H1 (cell line): Measurements from ENCODE around the gene SMIM5. TPM values are rescaled to one million over a fixed set of nuclear protein-coding genes. Genes with fewer than 3 reads are reported as not detected.
"Not testable (repeated sequence)": the region's sequence is repeated elsewhere in the genome, so short reads cannot be mapped to it uniquely, and the experiment has no call there.

Source experiments
- CTCF ChIA-PET: fragments of 300-600 bp; sonication (Branson Sonifier 250); formaldehyde crosslinking; loops from one replicate; lab custom pipeline; 2021; ENCODE audit not compliant: partially characterized antibody; lab: Charles Lee
- POLR2A ChIA-PET: fragments of 300-600 bp; sonication (Branson Sonifier 250); formaldehyde crosslinking; loops from one replicate; lab custom pipeline; 2021; ENCODE audit warnings: inconsistent platforms; ENCODE audit not compliant: partially characterized antibody; lab: Charles Lee
- DNase-seq, 2 experiments: peaks; one replicate each; pipeline versions ENCODE4 v3.0.0 to v3.0.0-alpha.2; 2010 to 2022; ENCODE audit warnings: low spot score in 2 of 2, low read depth in 1 of 2, mixed read lengths in 1 of 2
- FAIRE-seq: peaks from 2 replicates; lab custom pipeline; 2011; peaks lifted over from hg19 to GRCh38; lab: Jason Lieb, UNC
- H2AFZ ChIP-seq: 2 replicates; pipeline ENCODE4 v1.8.1; 2012; ENCODE audit warnings: low read length, inconsistent platforms
- H2AK5ac ChIP-seq: 2 replicates; pipeline ENCODE4 v1.6.1; 2013; ENCODE audit warnings: low read depth, low read length
- H2BK120ac ChIP-seq: replicated peaks from 2 replicates; pipeline ENCODE3; 2013; ENCODE audit warnings: low read depth, low read length, inconsistent platforms
- H2BK12ac ChIP-seq: 2 replicates; pipeline ENCODE4 v1.6.1; 2013; ENCODE audit warnings: low read depth, low read length
- H2BK15ac ChIP-seq: 2 replicates; pipeline ENCODE4 v1.6.1; 2013; ENCODE audit warnings: low read length
- H2BK20ac ChIP-seq: 2 replicates; pipeline ENCODE4 v1.6.1; 2013; ENCODE audit warnings: low read length
- H2BK5ac ChIP-seq: 2 replicates; pipeline ENCODE4 v1.6.1; 2013; ENCODE audit warnings: low read depth, low read length
- H3K14ac ChIP-seq: 2 replicates; pipeline ENCODE4 v1.6.1; 2013; ENCODE audit warnings: inconsistent platforms; ENCODE audit not compliant: insufficient read length
- H3K18ac ChIP-seq: 2 replicates; pipeline ENCODE4 v1.6.1; 2013; ENCODE audit warnings: low read length; ENCODE audit errors: extremely low read depth
- H3K23ac ChIP-seq: 2 replicates; pipeline ENCODE4 v1.6.1; 2013; ENCODE audit warnings: inconsistent platforms; ENCODE audit not compliant: insufficient read length
- H3K23me2 ChIP-seq: 2 replicates; pipeline ENCODE4 v1.6.1; 2013; ENCODE audit warnings: low read depth, low read length
- H3K27ac ChIP-seq: 2 replicates; pipeline ENCODE4 v1.6.1; 2011; ENCODE audit warnings: low read depth, low read length, inconsistent platforms
- H3K27me3 ChIP-seq, 4 experiments: replicated peaks in 1 of 4; 1 replicate in 1 of 4; 2 replicates in 3 of 4; pipeline versions ENCODE4 v1.6.1 to v1.8.1; 2011 to 2013; ENCODE audit warnings: low read length in 3 of 4, mild to moderate bottlenecking in 3 of 4, inconsistent platforms in 2 of 4, mixed read lengths in 2 of 4, moderate library complexity in 1 of 4; ENCODE audit not compliant: control insufficient read depth in 3 of 4, insufficient read depth in 3 of 4; ENCODE audit errors: extremely low read depth in 1 of 4
- H3K36me3 ChIP-seq, 4 experiments: 2 replicates each; pipeline versions ENCODE4 v1.6.1 to v1.8.1; 2011 to 2013; ENCODE audit warnings: mild to moderate bottlenecking in 4 of 4, low read length in 3 of 4, moderate library complexity in 2 of 4, control low read depth in 1 of 4, inconsistent platforms in 1 of 4; ENCODE audit not compliant: insufficient read depth in 4 of 4, control insufficient read depth in 2 of 4
- H3K4ac ChIP-seq: replicated peaks from 2 replicates; pipeline ENCODE3; 2013; ENCODE audit warnings: low read length, low read depth, mixed read lengths, inconsistent platforms; ENCODE audit not compliant: insufficient read length
- H3K4me1 ChIP-seq, 4 experiments: replicated peaks in 1 of 4; 1 replicate in 1 of 4; 2 replicates in 3 of 4; pipeline versions ENCODE4 v1.6.1 to v1.8.1; 2011 to 2013; ENCODE audit warnings: low read length in 3 of 4, inconsistent platforms in 2 of 4, mixed read lengths in 1 of 4; ENCODE audit not compliant: insufficient read depth in 4 of 4, control insufficient read depth in 3 of 4
- H3K4me2 ChIP-seq, 2 experiments: 2 replicates each; pipeline versions ENCODE4 v1.6.1 to v1.8.1; 2011 to 2013; ENCODE audit warnings: low read depth in 2 of 2, low read length in 2 of 2, control low read depth in 1 of 2, inconsistent platforms in 1 of 2, mild to moderate bottlenecking in 1 of 2; ENCODE audit not compliant: insufficient read depth in 1 of 2
- H3K4me3 ChIP-seq, 4 experiments: fragments of 200-600, 300-600 bp in 1 of 4; sonication (generic), shearing (Covaris generic), sonication (Bioruptor Twin) in 1 of 4; 2 replicates each; pipeline versions ENCODE4 v1.5.1 to v1.8.1; 2011 to 2016; ENCODE audit warnings: low read length in 4 of 4, low read depth in 3 of 4, control low read depth in 2 of 4, inconsistent platforms in 2 of 4, mild to moderate bottlenecking in 2 of 4, mixed read lengths in 1 of 4, moderate library complexity in 1 of 4; ENCODE audit not compliant: insufficient read depth in 2 of 4; ENCODE audit errors: extremely low read depth in 1 of 4
- H3K56ac ChIP-seq: replicated peaks from 2 replicates; pipeline ENCODE3; 2013; ENCODE audit warnings: low read depth, mild to moderate bottlenecking, mixed read lengths, low read length, inconsistent platforms; ENCODE audit not compliant: insufficient read length
- H3K79me1 ChIP-seq: 2 replicates; pipeline ENCODE4 v1.6.1; 2013; ENCODE audit warnings: low read depth, low read length, control low read depth
- H3K79me2 ChIP-seq, 2 experiments: 2 replicates each; pipeline versions ENCODE4 v1.6.1 to v1.8.1; 2012 to 2013; ENCODE audit warnings: low read length in 2 of 2, mild to moderate bottlenecking in 2 of 2, inconsistent platforms in 1 of 2; ENCODE audit not compliant: insufficient read depth in 2 of 2, control insufficient read depth in 1 of 2
- H3K9ac ChIP-seq, 4 experiments: replicated peaks in 1 of 4; 1 replicate in 1 of 4; 2 replicates in 3 of 4; pipeline versions ENCODE4 v1.6.1 to v1.8.1; 2011 to 2013; ENCODE audit warnings: low read depth in 3 of 4, low read length in 3 of 4, control low read depth in 2 of 4, mild to moderate bottlenecking in 2 of 4, moderate library complexity in 2 of 4, inconsistent platforms in 1 of 4; ENCODE audit errors: extremely low read depth in 1 of 4
- H3K9me3 ChIP-seq, 2 experiments: 2 replicates each; pipeline versions ENCODE4 v1.6.1 to v1.8.1; 2012 to 2013; ENCODE audit warnings: mild to moderate bottlenecking in 2 of 2, moderate library complexity in 2 of 2, control low read depth in 1 of 2, inconsistent platforms in 1 of 2, low read depth in 1 of 2, low read length in 1 of 2, mixed read lengths in 1 of 2; ENCODE audit not compliant: insufficient read depth in 2 of 2
- H4K20me1 ChIP-seq, 2 experiments: replicated peaks in 1 of 2; 2 replicates each; pipeline versions ENCODE3 to v1.8.1; 2011 to 2013; ENCODE audit warnings: inconsistent platforms in 2 of 2, low read length in 2 of 2, mild to moderate bottlenecking in 1 of 2; ENCODE audit not compliant: insufficient read depth in 2 of 2, control insufficient read depth in 1 of 2
- H4K5ac ChIP-seq: 2 replicates; pipeline ENCODE4 v1.6.1; 2013; ENCODE audit warnings: low read length, low read depth, mixed read lengths, inconsistent platforms; ENCODE audit not compliant: insufficient read length
- H4K8ac ChIP-seq: 2 replicates; pipeline ENCODE4 v1.8.0; 2013; ENCODE audit warnings: mild to moderate bottlenecking, moderate library complexity, low read length, inconsistent platforms; ENCODE audit not compliant: insufficient read depth; ENCODE audit errors: extremely low read depth
- H4K91ac ChIP-seq: replicated peaks from 2 replicates; pipeline ENCODE3; 2013; ENCODE audit warnings: low read length, mixed read lengths, inconsistent platforms; ENCODE audit not compliant: insufficient read length
- WGBS, 2 experiments: shearing (Covaris generic) in 1 of 2; methylation state at CpG; one replicate each; pipeline versions ENCODE4 v1.1.6 to v1.1.7; 2013 to 2015; ENCODE audit warnings: low lambda C conversion rate in 2 of 2, mixed read lengths in 2 of 2, inconsistent platforms in 1 of 2, low coverage in 1 of 2, missing lambda C conversion rate in 1 of 2; ENCODE audit not compliant: insufficient replicate concordance in 2 of 2, insufficient coverage in 1 of 2, insufficient read length in 1 of 2; ENCODE audit errors: extremely low coverage in 1 of 2, missing lambda C conversion rate in 1 of 2; 5-methylcytosine and 5-hydroxymethylcytosine counted together
- polyA plus RNA-seq, 7 experiments: library from polyadenylated mRNA; depleted of rRNA in 3 of 7; stranded (reverse) in 5 of 7; unstranded in 2 of 7; fragments of >200 nt in 5 of 7; fragments of 200-250 nt in 2 of 7; gene quantifications; 1 replicate in 5 of 7; 2 replicates in 1 of 7; 4 replicates in 1 of 7; pipeline versions ENCODE4 v1.2.1 to v1.2.3, GENCODE V29; 2011 to 2013; ENCODE audit warnings: missing spikeins in 2 of 7, mixed read lengths in 2 of 7
- total RNA-seq: library from RNA; stranded (reverse); fragmentation: NEBNext Ultra II Directional; extraction: Animal tissue kit (Norgen Biotek cat#: 25700); gene quantifications from 2 replicates; pipeline ENCODE4 v1.2.1, GENCODE V29; 2021

SMIM5 gene
- total and polyA plus RNA-seq, 2 of the 8 experiments (the other 6 are each of a cell fraction or from before 2014, with no cell fraction given): not detected

DNA sequence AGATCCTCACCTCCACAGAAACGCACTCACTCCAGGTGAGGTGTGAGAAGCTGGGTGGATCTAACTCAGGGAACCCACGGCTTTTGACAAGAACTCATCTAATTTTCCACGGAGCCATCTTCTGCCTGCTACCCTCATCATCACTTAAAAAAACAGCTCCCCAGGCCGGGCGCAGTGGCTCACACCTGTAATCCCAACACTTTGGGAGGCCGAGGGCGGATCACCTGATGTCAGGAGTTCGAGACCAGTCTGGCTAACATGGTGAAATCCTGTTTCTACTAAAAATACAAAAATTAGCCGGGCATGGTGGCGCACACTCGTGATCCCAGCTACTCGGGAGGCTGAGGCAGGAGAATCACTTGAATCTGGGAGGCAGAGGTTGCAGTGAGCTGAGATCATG lies 4.8 kb downstream of the SMIM5 start:
- 96% methylated on average over 12 of the region's 12 CpGs; no CpG with 5 or more reads in 1 of the 2 experiments for WGBS, 2 experiments
- CTCF ChIA-PET: interaction anchor here (0.8 to 59.2 kb wide), 7 partner anchors 6 to 192 kb away, joined by 3 to 2200 read pairs (median 3); partner anchors contain the start of genes RECQL5, SAP30BP and SMIM5
- POLR2A ChIA-PET: interaction anchor here (1.0 to 2.4 kb wide), 5 partner anchors 8 to 142 kb away, joined by 3 to 7 read pairs (median 4); a partner anchor contains a TSS

More for the DNA sequence above, 4.8 kb downstream of the SMIM5 start:
- H2AK5ac ChIP-seq, H4K91ac ChIP-seq, H3K14ac ChIP-seq, H2BK20ac ChIP-seq, H3K27ac ChIP-seq, H2BK5ac ChIP-seq, H3K4ac ChIP-seq, H3K4me2 ChIP-seq, H3K9me3 ChIP-seq, H3K4me3 ChIP-seq, FAIRE-seq, DNase-seq, H3K23me2 ChIP-seq, H3K79me2 ChIP-seq, H2BK12ac ChIP-seq, H3K56ac ChIP-seq, H3K27me3 ChIP-seq, H2BK15ac ChIP-seq, H3K36me3 ChIP-seq, H3K79me1 ChIP-seq, H2AFZ ChIP-seq, H3K18ac ChIP-seq, H2BK120ac ChIP-seq, H4K8ac ChIP-seq, H4K5ac ChIP-seq, H3K23ac ChIP-seq: not testable (repeated sequence)
- Histone ChIP-seq H3K9ac (peak overlapping the region in 1 of 4 experiments; percentile 13; a peak in 2 of 7 replicates), H3K4me1 (peaks cover 5 to 18% (median 11%) of the 10 kb centered on the region in 4 experiments), H4K20me1 (peaks cover 5 to 12% of the 10 kb centered on the region in 2 experiments)
